Ovary (tissue), 3 donors: Measurements from ENCODE around the gene TMEM121.

Source experiments
- EP300 ChIP-seq: sonication (generic); formaldehyde crosslinking; IDR thresholded peaks from one replicate; pipeline ENCODE4 v1.6.1; 2017; ENCODE audit warnings: antibody characterized with exemption
- POLR2A ChIP-seq: fragments of 450-650 bp; IDR thresholded peaks from one replicate; pipeline ENCODE4 v1.6.1; 2017; ENCODE audit warnings: antibody characterized with exemption, mild to moderate bottlenecking, moderate library complexity
- TF ChIP-seq, protein P1 (sequence below), 3 donors: fragments of 450-650 bp in 2 of 3; fragments of 200-600 bp in 1 of 3; IDR thresholded peaks; one replicate each; pipeline versions ENCODE4 v1.5.1 to v1.8.0; 2016 to 2022; ENCODE audit warnings: antibody characterized with exemption in 3 of 3, mild to moderate bottlenecking in 1 of 3
- donor health status: DM: no; HTN: no; CAD: no.

DNA sequence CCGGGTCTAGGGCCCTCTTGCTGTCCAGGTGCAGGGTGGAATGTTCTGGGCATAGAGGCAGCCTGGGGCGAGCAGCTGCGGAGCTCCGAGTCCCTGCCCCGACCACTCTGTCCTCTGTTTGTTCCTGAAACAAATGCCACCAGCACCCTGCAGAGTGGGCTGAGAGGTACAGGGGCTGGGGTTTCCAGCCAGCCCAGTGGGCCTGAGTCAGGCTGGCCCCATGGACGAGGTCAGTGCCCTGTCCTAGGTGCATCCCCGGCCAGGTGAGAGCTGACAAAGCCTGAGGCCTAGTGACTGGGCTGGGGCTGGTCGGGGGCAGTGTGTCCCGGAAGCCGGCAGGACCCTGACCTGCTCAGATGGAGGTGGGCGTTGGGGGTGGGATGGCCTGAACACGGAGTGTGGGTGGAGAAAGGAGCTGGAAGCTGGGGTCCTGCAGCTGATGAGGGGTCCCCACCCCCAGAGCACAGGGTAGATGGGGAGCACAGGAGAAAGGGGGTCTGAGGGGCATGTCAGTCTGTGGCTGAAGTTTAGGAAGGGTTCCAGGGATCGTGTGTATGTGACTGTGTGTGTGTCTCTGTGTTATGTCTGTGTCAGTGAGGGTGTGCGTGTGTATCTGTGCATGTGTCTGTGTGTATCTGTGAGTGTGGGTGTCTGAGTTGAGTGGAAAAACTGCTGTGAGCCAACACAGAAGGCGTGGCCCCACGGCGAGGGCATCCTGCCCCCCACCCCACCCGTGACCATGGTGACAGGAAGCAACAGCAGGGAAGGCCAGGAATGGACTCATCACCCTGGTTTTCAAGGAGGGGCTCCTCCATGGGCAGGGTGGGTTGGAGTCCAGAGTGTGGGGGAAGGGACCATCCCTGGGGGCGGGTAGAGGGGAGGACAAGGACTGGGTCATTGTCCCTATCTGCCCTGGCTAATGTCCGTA, 42.0 kb upstream of the TMEM121 start:
- TF ChIP-seq, protein P1, sequence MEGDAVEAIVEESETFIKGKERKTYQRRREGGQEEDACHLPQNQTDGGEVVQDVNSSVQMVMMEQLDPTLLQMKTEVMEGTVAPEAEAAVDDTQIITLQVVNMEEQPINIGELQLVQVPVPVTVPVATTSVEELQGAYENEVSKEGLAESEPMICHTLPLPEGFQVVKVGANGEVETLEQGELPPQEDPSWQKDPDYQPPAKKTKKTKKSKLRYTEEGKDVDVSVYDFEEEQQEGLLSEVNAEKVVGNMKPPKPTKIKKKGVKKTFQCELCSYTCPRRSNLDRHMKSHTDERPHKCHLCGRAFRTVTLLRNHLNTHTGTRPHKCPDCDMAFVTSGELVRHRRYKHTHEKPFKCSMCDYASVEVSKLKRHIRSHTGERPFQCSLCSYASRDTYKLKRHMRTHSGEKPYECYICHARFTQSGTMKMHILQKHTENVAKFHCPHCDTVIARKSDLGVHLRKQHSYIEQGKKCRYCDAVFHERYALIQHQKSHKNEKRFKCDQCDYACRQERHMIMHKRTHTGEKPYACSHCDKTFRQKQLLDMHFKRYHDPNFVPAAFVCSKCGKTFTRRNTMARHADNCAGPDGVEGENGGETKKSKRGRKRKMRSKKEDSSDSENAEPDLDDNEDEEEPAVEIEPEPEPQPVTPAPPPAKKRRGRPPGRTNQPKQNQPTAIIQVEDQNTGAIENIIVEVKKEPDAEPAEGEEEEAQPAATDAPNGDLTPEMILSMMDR (IDR thresholded peaks at IDR 0.05), result no peak
- TF ChIP-seq POLR2A (no peak), EP300 (no peak)
